Measurements from ENCODE around the gene ZNF366.

Gene ZNF366

DNA sequence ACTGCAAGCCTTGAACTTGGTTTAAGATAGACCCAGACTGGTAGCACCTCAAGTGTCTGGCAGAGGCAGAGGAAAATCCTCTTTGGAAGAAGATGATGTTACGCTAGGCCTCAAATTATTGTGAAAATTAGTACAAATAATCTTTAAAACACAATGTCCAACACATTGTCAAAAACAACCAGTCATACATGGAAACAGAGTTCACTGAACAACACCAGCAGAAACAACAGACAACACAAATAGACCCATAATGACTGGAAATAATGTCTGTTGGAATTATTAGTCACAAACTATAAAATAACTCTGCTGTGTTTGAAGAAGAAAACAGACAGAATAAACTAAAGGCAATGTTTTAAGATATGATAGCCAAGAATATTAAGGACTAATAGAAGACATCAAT lies 15.4 kb upstream of the ZNF366 start:
- no peak for DNase-seq (ENCODE audit: low read depth in 1 of 2, low spot score in 1 of 2)

DNA sequence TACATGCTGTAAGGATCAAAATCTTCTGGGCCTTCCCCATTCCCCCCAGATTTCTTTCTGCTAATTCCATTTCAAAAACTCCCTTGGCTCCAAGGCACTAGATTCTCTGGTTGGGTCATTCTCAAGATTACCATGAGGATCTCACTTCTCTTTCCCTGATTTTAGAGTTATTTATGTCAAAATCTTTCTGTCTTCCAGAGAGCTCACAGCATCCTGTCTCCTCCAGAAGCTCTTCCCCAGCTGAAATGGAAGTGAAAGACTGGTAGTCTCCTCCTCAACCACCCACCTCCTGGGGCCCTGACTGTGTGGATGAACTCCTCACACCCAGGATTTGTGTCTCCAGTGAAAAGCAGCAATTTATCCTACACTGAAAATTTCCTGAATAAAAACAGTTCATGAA lies 11.9 kb upstream of the ZNF366 start:
- DNase-seq (ENCODE audit: low read depth in 1 of 2, low spot score in 1 of 2): no peak

GRCh38 chr5:72518001-72518683 lies 10.9 kb upstream of the ZNF366 start:
- no peak for DNase-seq (ENCODE audit: low read depth in 1 of 2, low spot score in 1 of 2)

GRCh38 chr5:72516916-72517315 lies 9.7 kb upstream of the ZNF366 start:
- no peak for DNase-seq (ENCODE audit: low read depth in 1 of 2, low spot score in 1 of 2)

DNA sequence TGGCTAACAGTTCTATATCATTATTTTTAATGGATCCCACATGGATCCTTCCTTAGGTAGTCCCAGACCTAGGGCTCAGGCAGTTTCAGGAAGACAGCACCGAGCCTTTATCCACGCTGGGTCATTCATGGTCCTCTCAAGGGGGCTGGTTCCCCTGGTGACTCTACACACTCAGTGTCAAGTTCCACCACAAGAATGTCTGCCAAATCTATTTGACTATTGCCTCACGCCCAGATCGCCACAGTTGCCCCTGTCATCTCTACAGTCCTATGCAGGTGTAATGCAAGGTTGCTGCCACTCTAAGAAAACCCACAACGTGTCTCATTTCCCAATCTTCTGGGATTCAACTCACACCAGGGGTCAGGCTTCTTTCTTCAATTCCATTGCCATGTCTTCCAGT lies 8.0 kb upstream of the ZNF366 start:
- no peak for DNase-seq (ENCODE audit: low read depth in 1 of 2, low spot score in 1 of 2)

DNA sequence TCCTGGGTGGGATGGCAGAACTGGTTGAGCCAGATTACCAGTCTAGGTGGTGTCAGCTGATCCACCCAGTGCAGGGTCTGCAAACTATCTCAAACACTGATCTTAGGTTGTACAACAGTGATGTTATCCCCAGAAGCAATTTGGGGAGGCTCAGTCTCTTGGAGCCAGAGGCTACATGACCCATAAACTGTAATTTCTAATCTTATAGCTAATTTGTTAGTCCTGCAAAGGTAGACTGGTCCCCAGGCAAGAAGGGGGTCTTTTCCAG lies 5.3 kb upstream of the ZNF366 start:
- no peak for DNase-seq (ENCODE audit: low read depth in 1 of 2, low spot score in 1 of 2)

GRCh38 chr5:72511774-72512592 lies 4.8 kb upstream of the ZNF366 start:
- no peak for DNase-seq (ENCODE audit: low read depth in 1 of 2, low spot score in 1 of 2)

- DNase-seq (ENCODE audit: low read depth in 1 of 2, low spot score in 1 of 2): no peak
These were observed 4.2 kb upstream of the ZNF366 start for GRCh38 chr5:72511366-72511765.

DNA sequence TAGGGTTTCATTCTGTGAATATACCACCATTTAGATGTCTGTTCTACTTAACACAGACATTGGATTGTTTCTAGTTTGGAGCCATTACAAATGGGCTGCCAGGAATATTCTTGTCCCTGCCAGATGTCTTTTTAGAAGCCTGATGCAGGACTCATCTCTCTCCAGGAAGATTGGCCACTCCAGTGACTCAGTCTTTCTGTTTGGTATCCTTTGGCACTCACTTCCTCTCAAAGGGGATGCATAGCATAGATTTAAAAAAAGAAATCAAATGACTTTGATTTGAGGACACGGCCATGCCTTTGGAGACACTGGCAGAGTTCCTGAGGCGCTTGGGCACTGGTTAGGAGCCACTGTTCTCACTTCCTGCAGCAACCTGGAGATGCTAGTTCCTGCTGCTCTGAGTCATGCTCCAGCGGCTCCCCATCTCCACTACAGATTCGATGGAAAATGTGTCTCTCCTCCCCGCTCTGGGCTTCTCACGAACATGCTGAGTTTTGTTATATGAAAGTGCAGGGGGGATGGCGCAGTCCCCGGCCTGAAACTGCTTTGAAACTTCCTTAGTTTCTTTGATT lies 3.5 kb upstream of the ZNF366 start:
- DNase-seq (ENCODE audit: low read depth in 1 of 2, low spot score in 1 of 2): no peak

DNA sequence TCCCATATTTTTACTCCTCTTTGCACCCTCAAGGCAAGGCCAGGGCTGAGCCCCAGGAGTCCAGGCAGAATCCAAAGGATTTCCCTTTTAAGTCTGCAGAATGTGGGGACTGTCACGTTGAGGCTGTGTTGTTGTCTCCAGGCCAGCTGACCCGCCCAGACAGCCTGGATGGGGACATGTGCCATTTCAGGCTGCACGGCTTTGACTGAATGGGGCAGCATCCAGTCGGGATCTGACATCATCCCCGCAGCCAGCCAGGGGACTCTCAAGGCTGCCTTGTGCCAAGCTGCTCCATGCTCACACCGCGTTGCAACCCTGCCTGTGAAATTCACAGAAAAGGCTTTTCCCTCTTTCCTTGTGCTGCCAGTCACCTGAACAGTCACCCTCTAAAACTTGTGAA lies 2.2 kb upstream of the ZNF366 start:
- no peak for DNase-seq (ENCODE audit: low read depth in 1 of 2, low spot score in 1 of 2)

DNA sequence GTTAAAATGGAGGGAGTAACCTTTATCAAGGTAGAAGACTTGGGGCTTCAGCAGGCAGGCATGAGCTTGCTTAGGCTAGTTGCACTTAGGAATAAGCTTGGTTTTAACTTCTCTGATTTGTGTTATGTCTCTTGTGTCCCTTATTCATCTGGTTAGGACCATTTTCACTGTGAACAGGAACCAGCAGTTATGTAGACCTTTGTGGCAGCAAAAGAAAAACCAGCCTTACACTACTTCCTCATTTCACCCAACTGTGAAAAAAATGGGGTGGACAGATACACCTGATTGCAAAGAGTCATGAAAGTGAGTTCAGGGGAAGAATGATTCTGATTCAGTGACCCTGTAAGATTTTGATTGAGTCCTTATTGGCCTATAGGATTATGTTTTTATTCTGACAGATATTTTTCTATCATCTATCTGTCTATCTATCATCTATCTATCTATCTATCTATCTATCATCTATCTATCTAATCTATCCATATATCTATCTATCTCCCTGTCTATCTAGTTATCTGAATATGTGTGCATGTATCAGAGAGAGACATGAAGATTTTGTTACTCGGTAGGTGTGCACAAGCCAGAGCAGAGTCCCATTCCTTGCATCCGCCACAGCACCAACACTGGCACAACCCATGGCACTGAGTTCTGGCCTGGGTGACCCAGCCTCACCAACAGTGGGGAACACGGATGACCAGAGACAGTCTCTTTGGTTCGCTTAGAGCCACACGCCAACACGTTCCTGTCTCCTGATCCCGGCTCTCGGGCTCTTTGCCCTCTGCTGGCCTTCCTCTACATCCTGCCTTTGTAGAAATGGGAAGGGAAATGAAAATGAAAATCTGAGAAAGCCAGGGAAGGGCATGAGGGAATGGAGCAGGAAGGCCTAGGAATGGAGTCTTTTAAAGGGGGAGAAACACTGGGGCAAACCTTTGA lies 1.3 kb upstream of the ZNF366 start:
- no peak for DNase-seq (ENCODE audit: low read depth in 1 of 2, low spot score in 1 of 2)

DNA sequence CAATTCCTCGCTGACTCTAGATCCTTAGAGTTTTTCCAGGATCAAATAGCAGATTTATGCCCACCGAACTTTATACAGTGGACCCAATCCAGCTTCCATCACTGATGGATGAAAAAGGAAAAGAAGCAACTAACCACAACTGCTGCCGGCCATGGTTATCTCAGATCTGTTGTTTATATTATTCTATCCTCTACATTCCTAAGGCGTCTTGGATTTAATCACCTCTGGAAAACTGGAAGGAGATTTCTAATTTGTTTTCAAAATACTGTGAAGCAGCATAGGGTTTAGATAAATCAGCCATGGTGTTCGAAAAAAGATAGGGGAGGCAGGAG lies 663 bp upstream of the ZNF366 start:
- DNase-seq (ENCODE audit: low read depth in 1 of 2, low spot score in 1 of 2): no peak

GRCh38 chr5:72506158-72506549 lies 1.1 kb downstream of the ZNF366 start:
- no peak for DNase-seq (ENCODE audit: low read depth in 1 of 2, low spot score in 1 of 2)

GRCh38 chr5:72505539-72506157 lies 1.6 kb downstream of the ZNF366 start:
- DNase-seq (ENCODE audit: low read depth in 1 of 2, low spot score in 1 of 2): no peak

DNA sequence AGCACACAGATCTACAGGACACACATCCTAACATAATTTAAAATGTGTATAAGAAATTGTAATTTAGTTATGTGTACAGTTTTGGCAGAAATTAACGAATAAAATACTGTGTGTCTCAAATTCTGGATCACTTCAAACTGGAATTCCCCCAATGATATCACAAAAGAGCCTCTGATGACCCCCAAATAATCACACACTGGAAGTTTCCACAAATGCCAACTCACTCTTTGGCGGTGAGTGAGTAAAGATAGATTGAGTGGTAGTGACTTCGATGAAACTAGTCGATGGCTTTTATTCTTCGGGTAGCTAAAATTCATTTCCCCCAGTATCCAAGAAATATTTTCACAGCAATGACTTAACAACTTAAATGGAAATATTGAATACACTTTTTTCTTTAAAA lies 2.2 kb downstream of the ZNF366 start:
- DNase-seq (ENCODE audit: low read depth in 1 of 2, low spot score in 1 of 2): no peak

DNA sequence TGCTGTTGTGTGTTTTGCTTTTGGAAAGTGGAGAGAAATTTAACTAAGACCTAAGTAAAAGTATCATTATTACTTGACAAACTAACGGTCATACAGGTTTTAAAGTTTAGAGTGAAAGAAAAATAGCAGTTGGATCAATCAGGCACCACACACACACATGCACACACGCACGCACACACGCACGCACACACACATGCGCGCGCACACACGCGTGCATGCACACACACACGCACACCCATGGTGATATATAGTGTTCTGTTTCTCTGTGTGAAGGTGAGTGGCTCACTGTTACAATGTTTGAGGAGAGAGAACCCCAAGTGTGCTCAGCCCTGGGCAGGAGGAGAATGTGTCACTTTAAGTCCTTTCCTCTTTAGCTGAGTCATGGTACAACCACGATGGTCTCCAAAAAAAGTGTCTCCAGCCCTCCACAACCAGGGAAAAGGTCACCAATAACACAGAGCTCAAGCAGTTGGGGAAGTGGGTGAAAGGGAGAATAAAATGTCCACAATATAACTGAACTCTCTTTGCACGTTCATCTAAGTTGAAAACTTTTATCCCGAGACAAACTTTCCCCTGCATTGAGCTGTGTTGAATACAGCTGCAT lies 3.2 kb downstream of the ZNF366 start:
- DNase-seq (ENCODE audit: low read depth in 1 of 2, low spot score in 1 of 2): no peak

DNA sequence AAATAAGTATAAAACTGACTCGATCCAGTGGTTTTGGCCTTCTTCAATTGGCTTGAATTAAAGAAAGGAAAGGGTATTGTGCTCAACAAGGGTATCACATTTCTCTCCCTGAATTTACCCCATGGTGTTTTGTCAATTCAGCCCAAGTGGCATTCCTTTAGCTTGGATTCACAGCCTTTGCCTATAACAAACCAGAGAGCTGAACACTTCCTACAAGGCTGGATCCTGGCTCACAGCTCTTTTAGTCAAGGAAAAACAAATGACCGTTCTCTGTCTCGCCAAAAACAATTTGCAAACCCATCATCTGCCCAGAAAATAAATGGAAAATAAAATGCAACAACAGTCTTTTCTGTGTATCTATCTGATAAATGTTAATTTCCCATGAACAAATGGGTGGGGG lies 5.7 kb downstream of the ZNF366 start:
- no peak for DNase-seq (ENCODE audit: low read depth in 1 of 2, low spot score in 1 of 2)

GRCh38 chr5:72499730-72500129 lies 7.5 kb downstream of the ZNF366 start:
- no peak for DNase-seq (ENCODE audit: low read depth in 1 of 2, low spot score in 1 of 2)

- no peak for DNase-seq (ENCODE audit: low read depth in 1 of 2, low spot score in 1 of 2)
These were observed 8.1 kb downstream of the ZNF366 start for GRCh38 chr5:72499090-72499489.

- no peak for DNase-seq (ENCODE audit: low read depth in 1 of 2, low spot score in 1 of 2)
These were observed 8.9 kb downstream of the ZNF366 start for GRCh38 chr5:72498284-72498683.

GRCh38 chr5:72497823-72498222 lies 9.4 kb downstream of the ZNF366 start:
- DNase-seq (ENCODE audit: low read depth in 1 of 2, low spot score in 1 of 2): no peak
